ENCODE data around the gene PMP22.

Gene PMP22

DNA sequence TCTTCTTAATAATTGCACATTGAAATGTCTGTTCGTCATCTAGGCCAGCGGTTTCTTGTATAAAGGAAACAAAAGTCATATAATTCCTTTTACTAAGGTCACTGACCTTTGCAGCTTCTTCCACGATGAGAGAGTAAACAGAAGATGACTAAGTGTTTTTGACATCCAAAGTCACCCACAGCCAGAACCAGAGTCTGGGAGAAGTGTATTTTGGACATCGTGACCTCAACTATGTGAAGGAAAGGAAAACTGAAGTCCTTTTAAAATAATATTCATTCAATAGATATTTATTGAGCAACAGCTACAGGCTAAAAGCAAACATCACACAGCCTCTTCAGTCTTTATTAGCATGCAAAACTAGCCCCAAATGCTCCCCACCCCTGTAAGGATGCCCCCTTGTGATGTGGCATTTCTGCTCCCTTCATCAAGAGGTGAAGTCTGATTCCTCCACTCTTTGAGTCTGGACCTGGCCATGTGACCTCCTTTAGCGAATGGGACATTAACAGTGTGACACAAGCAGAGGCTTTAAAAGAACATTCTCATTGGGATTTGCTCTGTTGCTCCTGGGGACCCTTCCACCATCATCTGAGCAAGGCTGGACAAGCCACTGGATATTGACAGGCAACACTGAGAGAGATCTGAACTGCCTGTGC is 8.1 kb upstream of the PMP22 start:
- no peak for DNase-seq (ENCODE audit: low spot score)

- DNase-seq (ENCODE audit: low spot score) = no peak
These were observed 6.6 kb upstream of the PMP22 start for GRCh38 chr17:15271741-15272140.

DNA sequence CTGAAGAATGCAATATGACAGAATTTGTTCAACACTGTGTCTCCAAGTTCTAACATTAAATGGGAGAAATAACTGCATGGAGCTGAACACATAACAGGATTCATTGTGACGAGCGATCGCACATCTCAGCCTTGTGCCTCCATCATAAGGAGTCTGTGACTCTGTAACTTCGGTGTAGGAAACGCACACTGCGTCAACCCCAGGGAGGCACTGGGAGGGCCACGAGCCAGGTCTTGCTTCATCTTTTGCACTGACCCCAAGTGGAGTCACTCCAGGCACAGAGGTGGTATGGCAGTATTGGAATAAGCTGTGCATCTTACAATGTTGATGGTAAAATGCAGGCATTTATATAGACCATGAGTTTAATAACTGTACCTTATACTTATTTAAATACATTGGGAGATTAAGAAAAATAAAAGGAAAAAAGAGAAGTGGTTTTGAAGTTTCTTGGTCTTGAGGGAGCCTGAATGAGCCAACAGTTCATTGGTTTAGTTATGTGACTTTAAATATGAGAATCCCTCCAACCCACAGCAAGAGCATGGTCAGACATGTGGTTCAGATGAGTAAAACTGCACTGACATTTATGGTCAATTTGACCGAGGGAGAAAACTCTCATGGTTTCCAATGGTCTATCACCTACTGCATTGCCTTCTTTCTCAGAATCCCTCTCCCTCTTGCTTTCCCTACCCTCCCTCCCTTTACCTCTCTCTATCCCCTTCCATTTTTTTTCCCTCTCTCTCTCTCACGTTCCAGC is 5.7 kb upstream of the PMP22 start:
- DNase-seq (ENCODE audit: low spot score) = no peak

GRCh38 chr17:15269780-15270089 is 4.6 kb upstream of the PMP22 start:
- DNase-seq (ENCODE audit: low spot score) = no peak

DNA sequence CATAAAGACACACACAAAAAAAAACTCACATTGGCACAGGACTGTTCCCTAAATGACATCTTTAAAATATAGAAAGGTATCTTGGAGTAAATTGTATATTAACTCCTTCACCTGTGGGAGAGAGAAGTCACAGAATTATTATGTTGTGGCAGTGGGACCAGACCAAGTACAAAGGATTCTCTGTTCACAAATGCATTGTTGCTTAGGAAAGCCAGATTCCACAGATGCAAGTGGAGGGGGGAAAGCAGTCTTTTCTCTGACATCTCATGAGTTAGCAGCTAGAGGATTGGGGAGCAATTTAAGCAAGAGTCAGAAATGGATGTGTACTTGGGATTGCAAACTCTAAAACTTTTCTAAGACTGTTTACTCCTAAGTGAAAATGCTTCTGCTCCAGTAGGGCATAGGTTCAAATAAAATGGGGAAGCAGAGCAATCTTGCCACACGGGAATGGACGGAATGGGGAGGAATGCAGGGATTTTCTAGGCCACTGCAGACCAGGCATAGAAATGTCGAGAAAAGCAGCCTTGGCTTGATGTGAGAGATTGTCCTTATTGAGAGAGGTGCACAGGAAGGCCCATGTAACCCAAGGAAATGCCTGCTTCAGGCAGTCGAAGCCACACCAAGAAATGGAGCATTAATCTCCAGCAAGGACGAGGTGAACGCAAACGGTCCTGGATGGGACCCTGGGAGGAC is 4.1 kb upstream of the PMP22 start:
- DNase-seq (ENCODE audit: low spot score) = no peak

DNA sequence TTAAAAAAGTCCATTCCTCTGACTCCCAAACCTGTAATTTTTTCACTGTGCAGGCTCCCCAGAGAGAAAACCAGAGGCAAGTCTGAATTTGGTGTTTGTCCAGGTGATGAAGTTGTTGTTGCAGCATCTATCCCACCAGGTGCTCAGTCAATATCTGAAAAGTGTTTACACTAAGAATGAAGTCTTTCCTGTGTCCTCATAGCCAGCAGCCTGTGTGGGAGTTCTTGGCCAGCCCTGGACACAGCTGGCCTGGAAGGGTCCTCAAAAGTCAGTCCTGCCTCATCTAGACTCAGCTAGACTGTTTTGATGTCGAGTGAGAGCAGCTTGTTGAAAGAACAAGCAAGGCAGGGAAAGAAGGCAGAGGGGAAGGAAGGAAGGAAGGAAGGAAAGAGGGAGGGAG is 3.3 kb upstream of the PMP22 start:
- DNase-seq (ENCODE audit: low spot score) = no peak

DNA sequence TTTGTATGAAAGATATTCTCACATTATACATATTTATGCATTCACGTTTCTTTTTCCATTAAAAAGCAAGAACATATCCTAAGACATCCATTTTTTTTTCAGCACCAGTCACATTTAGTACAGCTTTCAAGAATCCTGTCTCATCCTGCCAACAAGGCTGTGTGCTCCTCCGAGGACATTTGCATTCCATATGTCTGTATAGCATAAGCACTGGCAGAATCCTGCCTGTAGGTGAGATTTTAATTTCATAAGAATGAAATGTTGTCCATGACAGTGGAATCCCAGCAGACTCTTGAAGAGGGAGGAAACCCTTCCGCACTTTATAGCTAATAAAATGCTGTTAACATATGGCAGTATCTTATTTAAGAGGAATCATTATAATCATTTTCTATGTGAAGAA is 2.9 kb upstream of the PMP22 start:
- DNase-seq (ENCODE audit: low spot score) = no peak

DNA sequence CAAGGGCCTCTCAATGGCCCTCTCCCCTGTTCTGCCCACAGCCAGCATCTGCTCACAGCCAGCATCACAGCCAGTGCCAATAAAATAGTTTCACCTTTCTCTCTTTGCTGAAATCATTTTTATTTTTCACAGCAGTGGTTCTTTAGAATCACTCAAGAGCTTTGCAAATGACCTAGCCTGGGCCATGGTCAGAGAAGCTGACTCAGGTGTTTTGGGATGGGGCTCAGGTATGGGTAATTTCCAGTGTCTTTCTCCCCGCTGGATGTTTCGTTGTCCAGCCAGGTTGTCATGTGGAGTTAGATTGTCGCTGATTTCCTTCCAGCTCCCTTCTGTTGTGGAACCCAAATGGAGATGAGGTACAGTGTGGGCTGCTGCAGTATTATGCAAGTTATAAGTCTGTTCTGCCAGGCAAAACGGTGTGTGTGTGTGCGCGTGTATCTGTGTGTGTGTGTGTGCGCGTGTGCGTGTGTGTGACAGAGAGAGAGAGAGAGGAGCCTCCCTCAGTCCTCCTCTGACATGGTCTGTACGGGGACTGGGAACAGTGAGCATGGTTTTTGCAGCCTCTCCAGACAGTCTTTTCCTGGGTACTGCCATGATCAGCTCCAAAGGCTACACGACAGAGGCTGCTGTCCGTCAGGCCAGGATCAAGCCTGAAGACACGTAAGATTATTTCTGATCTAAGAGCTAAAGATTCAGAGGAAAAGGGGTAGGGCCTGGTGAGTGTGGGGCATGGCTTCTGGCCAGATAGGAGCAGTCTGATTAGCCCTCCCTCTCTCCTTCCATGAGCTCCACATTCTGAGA is 1.4 kb upstream of the PMP22 start:
- peak; percentile 40 for DNase-seq (ENCODE audit: low spot score)

DNA sequence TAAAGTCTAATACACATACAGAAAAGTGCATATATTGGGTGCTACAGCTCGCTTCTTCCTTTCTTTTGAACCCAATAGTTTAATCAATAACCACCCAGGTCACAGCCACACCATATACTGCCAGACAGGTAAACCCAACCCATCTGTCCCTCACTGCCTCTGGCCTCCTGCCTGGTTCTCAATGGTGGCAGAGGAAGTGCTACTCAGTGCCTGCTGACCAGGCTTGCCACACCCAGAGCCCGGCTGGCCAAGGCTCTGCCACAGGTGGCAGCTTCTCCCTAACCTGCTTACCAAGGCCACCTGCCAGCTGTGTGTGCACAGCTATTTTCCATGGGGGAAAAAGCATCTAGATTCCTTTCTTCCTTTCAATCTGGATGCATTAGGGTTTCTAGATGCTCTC is 584 bp downstream of the PMP22 start:
- DNase-seq (ENCODE audit: low spot score) = no peak

DNA sequence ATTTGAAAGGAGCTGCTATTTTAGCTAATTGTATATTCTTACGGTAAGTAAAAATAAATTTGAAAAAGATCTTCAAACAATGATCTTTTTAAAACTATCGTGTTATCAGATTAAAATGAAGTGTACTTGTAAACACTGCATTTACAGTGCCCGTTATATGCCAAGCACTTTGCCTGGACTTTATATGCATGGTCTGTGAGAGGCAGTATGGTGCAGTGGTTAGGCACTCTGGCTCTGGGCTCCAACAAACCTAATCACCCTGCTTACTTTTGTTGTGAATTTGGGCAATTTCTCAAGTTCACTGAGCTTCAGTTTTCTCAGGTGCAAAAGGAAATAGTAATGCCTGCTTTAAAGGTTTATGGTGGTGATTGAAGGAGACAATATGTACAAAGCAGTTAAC is 1.4 kb downstream of the PMP22 start:
- no peak for DNase-seq (ENCODE audit: low spot score)

GRCh38 chr17:15263206-15263579 is 1.9 kb downstream of the PMP22 start:
- DNase-seq (ENCODE audit: low spot score) = peak; percentile 81

GRCh38 chr17:15262291-15263205 is 2.6 kb downstream of the PMP22 start:
- peak; percentile 95 for DNase-seq (ENCODE audit: low spot score)

- DNase-seq (ENCODE audit: low spot score) = peak; percentile 50
These were observed 3.3 kb downstream of the PMP22 start for GRCh38 chr17:15261802-15262290.

DNA sequence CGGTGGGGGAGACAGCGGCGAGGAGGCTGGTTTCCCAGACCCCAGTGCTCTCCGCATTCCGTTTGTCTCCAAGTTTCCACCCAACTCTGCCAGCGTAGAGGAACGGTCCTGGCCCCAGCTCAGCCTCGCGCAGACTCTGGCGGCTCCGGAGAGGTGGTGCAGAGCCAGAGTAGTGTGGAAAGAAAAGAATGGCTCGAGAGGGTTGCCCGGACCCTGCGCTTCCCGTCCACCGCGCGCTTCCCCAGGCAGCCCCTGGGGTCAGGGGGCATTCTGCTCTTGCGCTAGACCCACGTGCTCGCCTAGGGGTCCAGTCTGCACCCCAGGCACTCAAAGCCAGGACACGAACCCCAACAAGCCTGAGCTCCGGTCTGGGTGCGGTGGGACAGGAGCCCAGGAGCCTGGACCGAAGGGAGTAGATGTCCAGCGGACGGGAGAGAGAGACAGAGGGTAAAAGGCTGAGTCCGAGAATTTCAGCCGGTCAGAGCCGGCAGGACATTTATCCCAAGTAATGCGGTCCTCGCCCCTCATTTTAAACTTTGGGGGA is 3.8 kb downstream of the PMP22 start:
- peak; percentile 69 for DNase-seq (ENCODE audit: low spot score)

GRCh38 chr17:15260376-15261257 is 4.5 kb downstream of the PMP22 start:
- peak; percentile 84 for DNase-seq (ENCODE audit: low spot score)

GRCh38 chr17:15257796-15258512 is 7.2 kb downstream of the PMP22 start:
- no peak for DNase-seq (ENCODE audit: low spot score)

DNA sequence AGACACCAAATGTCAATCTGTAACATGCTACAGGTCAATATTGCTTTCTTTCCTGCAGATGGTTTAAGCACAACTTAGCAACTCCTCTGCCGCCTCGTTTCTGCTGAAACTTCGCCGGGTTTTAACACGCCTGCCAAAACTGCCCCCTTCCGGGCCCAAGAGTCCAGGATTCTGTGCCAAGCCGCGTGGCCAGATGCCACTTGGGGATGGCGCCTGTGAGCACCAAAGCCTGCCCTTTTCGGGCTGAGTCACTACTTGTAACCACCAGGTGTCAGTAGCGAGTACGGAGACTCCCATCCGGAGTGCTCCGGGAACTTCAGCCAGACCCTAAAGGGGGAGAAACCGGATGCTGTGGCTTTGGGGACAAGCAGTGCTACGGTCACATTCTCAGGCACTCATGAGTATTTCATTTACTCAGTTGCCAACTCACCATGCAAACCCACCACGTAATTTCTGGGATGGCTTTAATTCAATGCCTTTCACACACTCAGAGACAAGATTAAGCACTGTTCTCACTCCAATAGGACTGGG is 7.8 kb downstream of the PMP22 start:
- DNase-seq (ENCODE audit: low spot score) = peak; percentile 96

GRCh38 chr17:15256689-15257088 is 8.4 kb downstream of the PMP22 start:
- DNase-seq (ENCODE audit: low spot score) = no peak
